Esophagus squamous epithelium (tissue), 4 donors: Measurements from ENCODE around the gene COA8.

Experiments used
- POLR2A ChIP-seq, 4 donors: fragments of 450-650 bp; IDR thresholded peaks; one replicate each; pipeline ENCODE4 v1.6.1; 2017; ENCODE audit warnings: antibody characterized with exemption in 4 of 4, mild to moderate bottlenecking in 4 of 4, moderate library complexity in 3 of 4
- TF ChIP-seq, protein P1 (sequence below), 6 experiments: fragments of 450-650 bp in 4 of 6; fragments of 200-600 bp in 2 of 6; sonication (generic) in 2 of 6; IDR thresholded peaks; one replicate each; pipeline ENCODE4 v1.5.1; 2016 to 2019; ENCODE audit warnings: antibody characterized with exemption in 6 of 6, mild to moderate bottlenecking in 4 of 6, moderate library complexity in 4 of 6

- TF ChIP-seq, protein P1, sequence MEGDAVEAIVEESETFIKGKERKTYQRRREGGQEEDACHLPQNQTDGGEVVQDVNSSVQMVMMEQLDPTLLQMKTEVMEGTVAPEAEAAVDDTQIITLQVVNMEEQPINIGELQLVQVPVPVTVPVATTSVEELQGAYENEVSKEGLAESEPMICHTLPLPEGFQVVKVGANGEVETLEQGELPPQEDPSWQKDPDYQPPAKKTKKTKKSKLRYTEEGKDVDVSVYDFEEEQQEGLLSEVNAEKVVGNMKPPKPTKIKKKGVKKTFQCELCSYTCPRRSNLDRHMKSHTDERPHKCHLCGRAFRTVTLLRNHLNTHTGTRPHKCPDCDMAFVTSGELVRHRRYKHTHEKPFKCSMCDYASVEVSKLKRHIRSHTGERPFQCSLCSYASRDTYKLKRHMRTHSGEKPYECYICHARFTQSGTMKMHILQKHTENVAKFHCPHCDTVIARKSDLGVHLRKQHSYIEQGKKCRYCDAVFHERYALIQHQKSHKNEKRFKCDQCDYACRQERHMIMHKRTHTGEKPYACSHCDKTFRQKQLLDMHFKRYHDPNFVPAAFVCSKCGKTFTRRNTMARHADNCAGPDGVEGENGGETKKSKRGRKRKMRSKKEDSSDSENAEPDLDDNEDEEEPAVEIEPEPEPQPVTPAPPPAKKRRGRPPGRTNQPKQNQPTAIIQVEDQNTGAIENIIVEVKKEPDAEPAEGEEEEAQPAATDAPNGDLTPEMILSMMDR (IDR thresholded peaks at IDR 0.05) = no peak
- no peak for TF ChIP-seq POLR2A (IDR thresholded peaks at IDR 0.05)
Measured at GRCh38 chr14:103593577-103593976, 30.8 kb downstream of the COA8 start.
